ENCODE results near the gene PINK1.

Gene PINK1

DNA sequence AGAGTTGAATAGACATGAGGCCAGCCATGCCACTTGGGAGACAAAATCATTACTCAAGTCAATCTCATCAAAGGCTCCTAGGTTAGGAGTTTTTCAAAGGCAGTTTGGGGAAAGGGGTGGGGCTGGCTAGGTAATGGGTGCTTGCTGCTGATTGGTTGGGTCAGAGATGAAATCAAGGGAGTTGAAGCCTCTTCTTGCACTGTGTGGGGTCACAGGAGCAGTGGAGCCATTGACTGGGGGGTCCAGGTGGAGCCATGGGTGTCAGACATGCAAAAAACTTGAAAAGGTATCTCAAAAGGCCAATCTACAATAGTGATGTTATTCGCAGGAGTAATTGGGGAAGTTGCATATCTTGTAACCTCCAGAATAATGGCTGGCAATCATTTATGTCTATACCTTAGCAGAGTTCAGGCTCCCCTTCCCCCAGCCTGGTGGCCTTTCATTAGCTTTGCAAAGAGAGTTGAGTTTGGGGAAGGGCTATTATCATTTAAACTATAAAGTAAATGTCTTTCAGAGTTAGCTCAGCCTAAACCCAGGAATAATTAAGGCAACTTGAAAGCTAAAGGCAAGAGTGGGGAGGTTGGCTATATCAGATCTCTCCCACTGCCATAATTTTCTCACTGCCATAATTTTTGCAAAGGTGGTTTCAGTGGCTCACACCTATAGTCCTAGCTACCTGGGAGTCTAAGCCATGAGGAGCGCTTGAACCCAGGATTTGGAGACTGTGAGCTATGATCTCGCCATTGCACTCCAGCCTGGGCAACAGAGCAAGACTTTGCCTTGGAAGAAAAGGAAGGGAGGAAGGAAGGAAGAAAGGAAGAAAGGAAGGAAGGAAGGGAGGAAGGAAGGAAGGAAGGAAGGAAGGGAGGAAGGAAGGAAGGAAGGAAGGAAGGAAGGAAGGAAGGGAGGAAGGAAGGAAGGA is 7.8 kb upstream of the PINK1 start:
- H3K4me1 ChIP-seq (ENCODE audit: control insufficient read depth, low read length), result no peaks in the 10 kb centered on the region
- TF ChIP-seq, protein P1, sequence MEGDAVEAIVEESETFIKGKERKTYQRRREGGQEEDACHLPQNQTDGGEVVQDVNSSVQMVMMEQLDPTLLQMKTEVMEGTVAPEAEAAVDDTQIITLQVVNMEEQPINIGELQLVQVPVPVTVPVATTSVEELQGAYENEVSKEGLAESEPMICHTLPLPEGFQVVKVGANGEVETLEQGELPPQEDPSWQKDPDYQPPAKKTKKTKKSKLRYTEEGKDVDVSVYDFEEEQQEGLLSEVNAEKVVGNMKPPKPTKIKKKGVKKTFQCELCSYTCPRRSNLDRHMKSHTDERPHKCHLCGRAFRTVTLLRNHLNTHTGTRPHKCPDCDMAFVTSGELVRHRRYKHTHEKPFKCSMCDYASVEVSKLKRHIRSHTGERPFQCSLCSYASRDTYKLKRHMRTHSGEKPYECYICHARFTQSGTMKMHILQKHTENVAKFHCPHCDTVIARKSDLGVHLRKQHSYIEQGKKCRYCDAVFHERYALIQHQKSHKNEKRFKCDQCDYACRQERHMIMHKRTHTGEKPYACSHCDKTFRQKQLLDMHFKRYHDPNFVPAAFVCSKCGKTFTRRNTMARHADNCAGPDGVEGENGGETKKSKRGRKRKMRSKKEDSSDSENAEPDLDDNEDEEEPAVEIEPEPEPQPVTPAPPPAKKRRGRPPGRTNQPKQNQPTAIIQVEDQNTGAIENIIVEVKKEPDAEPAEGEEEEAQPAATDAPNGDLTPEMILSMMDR (IDR thresholded peaks at IDR 0.05; ENCODE audit: low read depth, low read length, poor library complexity, severe bottlenecking), result no peak
- no peak for TF ChIP-seq EZH2phosphoT487 (IDR thresholded peaks at IDR 0.05; ENCODE audit: borderline replicate concordance, low read length)
- no peaks in the 10 kb centered on the region for H3K9me3 ChIP-seq (ENCODE audit: control insufficient read depth, insufficient read depth, low read length)
- no peak overlapping the region for H3K4me2 ChIP-seq (ENCODE audit: low read length)
- H3K36me3 ChIP-seq (ENCODE audit: control insufficient read depth, low read length), result no peaks in the 10 kb centered on the region
- H3K27me3 ChIP-seq (ENCODE audit: control insufficient read depth, low read length), result peaks cover 9% of the 10 kb centered on the region
- H3K79me2 ChIP-seq (ENCODE audit: control insufficient read depth, low read length), result no peaks in the 10 kb centered on the region
- H4K20me1 ChIP-seq (ENCODE audit: control insufficient read depth, insufficient read depth, low read depth, low read length), result no peaks in the 10 kb centered on the region
- no peak overlapping the region for H3K27ac ChIP-seq (ENCODE audit: low read depth, low read length)
- H3F3A ChIP-seq (ENCODE audit: control insufficient read depth, insufficient read depth), result no peaks in the 10 kb centered on the region
- no peak overlapping the region for H3K4me3 ChIP-seq (ENCODE audit: low read length)
- H3K9me2 ChIP-seq (replicated peaks; ENCODE audit: control insufficient read depth, low read length), result no peaks in the 10 kb centered on the region

DNA sequence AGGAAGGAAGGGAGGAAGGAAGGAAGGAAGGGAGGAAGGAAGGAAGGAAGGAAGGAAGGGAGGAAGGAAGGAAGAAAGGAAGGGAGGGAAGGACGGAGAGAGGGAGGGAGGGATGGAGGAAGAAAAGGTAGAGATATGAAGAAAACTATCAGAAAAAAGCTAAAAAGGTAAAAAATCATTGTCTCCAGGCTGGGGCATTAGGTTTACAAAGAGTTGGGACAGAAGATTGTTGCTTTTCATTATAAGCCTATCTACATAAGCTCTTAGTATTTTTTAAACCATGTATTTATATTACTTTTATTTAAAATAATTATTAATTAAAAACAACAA is 7.2 kb upstream of the PINK1 start:
- Histone ChIP-seq H3K27ac (ENCODE audit: low read depth, low read length) (no peak overlapping the region), H3K27me3 (ENCODE audit: control insufficient read depth, low read length) (peaks cover 11% of the 10 kb centered on the region), H3K79me2 (ENCODE audit: control insufficient read depth, low read length) (no peaks in the 10 kb centered on the region), H3K9me2 (replicated peaks; ENCODE audit: control insufficient read depth, low read length) (no peaks in the 10 kb centered on the region), H3K4me2 (ENCODE audit: low read length) (no peak overlapping the region), H3K4me1 (ENCODE audit: control insufficient read depth, low read length) (no peaks in the 10 kb centered on the region), H3K36me3 (ENCODE audit: control insufficient read depth, low read length) (no peaks in the 10 kb centered on the region), H3K9me3 (ENCODE audit: control insufficient read depth, insufficient read depth, low read length) (no peaks in the 10 kb centered on the region), H3K4me3 (ENCODE audit: low read length) (no peak overlapping the region), H4K20me1 (ENCODE audit: control insufficient read depth, insufficient read depth, low read depth, low read length) (no peaks in the 10 kb centered on the region), H3F3A (ENCODE audit: control insufficient read depth, insufficient read depth) (no peaks in the 10 kb centered on the region)
- TF ChIP-seq EZH2phosphoT487 (IDR thresholded peaks at IDR 0.05; ENCODE audit: borderline replicate concordance, low read length), result no peak
- TF ChIP-seq, protein P1 (IDR thresholded peaks at IDR 0.05; ENCODE audit: low read depth, low read length, poor library complexity, severe bottlenecking), result no peak

DNA sequence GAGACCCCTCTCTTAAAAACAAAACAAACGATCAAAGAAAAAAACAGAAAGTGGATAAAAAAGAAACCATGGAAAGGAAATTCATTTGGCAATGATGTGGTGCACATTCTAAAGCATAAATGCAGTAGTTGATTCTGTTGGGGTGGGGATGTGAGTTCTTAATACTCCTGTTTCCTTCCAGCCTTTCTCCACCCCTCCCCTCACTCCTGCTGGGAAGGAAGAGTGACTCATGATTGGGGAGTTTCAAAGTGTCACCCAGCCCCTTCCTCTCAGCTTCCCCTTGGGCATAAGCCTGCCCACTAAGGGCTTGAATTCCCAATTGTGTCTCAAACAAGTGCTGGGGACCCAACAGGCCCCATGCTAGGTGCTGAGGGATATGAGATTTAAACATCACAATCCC is 6.7 kb upstream of the PINK1 start:
- Histone ChIP-seq H3F3A (ENCODE audit: control insufficient read depth, insufficient read depth) (no peaks in the 10 kb centered on the region), H3K27ac (ENCODE audit: low read depth, low read length) (no peak overlapping the region), H4K20me1 (ENCODE audit: control insufficient read depth, insufficient read depth, low read depth, low read length) (no peaks in the 10 kb centered on the region), H3K4me1 (ENCODE audit: control insufficient read depth, low read length) (no peaks in the 10 kb centered on the region), H3K27me3 (ENCODE audit: control insufficient read depth, low read length) (peaks cover 11% of the 10 kb centered on the region), H3K79me2 (ENCODE audit: control insufficient read depth, low read length) (no peaks in the 10 kb centered on the region), H3K4me3 (ENCODE audit: low read length) (no peak overlapping the region), H3K4me2 (ENCODE audit: low read length) (no peak overlapping the region), H3K36me3 (ENCODE audit: control insufficient read depth, low read length) (no peaks in the 10 kb centered on the region), H3K9me2 (replicated peaks; ENCODE audit: control insufficient read depth, low read length) (no peaks in the 10 kb centered on the region), H3K9me3 (ENCODE audit: control insufficient read depth, insufficient read depth, low read length) (no peaks in the 10 kb centered on the region)
- TF ChIP-seq EZH2phosphoT487 (IDR thresholded peaks at IDR 0.05; ENCODE audit: borderline replicate concordance, low read length), result no peak
- TF ChIP-seq, protein P1 (IDR thresholded peaks at IDR 0.05; ENCODE audit: low read depth, low read length, poor library complexity, severe bottlenecking), result no peak

All from DOHH2 (cell line).